ENCODE data around the gene C19orf33.

GRCh38 chr19:38350883-38351282, 46.8 kb downstream of the C19orf33 start:
- TF ChIP-seq, protein P1, sequence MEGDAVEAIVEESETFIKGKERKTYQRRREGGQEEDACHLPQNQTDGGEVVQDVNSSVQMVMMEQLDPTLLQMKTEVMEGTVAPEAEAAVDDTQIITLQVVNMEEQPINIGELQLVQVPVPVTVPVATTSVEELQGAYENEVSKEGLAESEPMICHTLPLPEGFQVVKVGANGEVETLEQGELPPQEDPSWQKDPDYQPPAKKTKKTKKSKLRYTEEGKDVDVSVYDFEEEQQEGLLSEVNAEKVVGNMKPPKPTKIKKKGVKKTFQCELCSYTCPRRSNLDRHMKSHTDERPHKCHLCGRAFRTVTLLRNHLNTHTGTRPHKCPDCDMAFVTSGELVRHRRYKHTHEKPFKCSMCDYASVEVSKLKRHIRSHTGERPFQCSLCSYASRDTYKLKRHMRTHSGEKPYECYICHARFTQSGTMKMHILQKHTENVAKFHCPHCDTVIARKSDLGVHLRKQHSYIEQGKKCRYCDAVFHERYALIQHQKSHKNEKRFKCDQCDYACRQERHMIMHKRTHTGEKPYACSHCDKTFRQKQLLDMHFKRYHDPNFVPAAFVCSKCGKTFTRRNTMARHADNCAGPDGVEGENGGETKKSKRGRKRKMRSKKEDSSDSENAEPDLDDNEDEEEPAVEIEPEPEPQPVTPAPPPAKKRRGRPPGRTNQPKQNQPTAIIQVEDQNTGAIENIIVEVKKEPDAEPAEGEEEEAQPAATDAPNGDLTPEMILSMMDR (IDR thresholded peaks at IDR 0.05) = no peak
- no peak for TF ChIP-seq EP300 (IDR thresholded peaks at IDR 0.05)
- TF ChIP-seq POLR2A (IDR thresholded peaks at IDR 0.05) = no peak
